ENCODE results near the gene DDX11. TPM values are rescaled to one million over a fixed set of nuclear protein-coding genes. Genes with fewer than 3 reads are reported as not detected.
A peak's percentile ranks its signal among the peaks of the same experiment; 100 is the strongest.

DDX11 gene
- total and polyA plus RNA-seq, 12 donors, result 4.9 to 49.1 (median 17.0) TPM

GRCh38 chr12:31029916-31030562 lies 43.6 kb upstream of the DDX11 start:
- peak; percentile 24 to 62 (median 47) for DNase-seq
- no peaks in the 10 kb centered on the region for H3K27me3 ChIP-seq
- TF ChIP-seq CTCF (IDR thresholded peaks at IDR 0.05) (no peak), POLR2A (IDR thresholded peaks at IDR 0.05) (no peak)
- peaks cover 0 to 9% of the 10 kb centered on the region in 2 donors for H3K4me1 ChIP-seq (replicated peaks in 1 of 2)
- intact Hi-C loops (cut with DNase I), result no loop called here
- no peaks in the 10 kb centered on the region for H3K9me3 ChIP-seq (replicated peaks in 1 of 3)
- peak overlapping the region in 1 of 5 donors; percentile 2 for H3K27ac ChIP-seq
- no peaks in the 10 kb centered on the region for H3K36me3 ChIP-seq (replicated peaks in 1 of 2)
- no peak overlapping the region for H3K4me3 ChIP-seq
- WGBS, 4 donors, result 36 to 43% (median 40%) methylated on average over 6 of the region's 6 CpGs

- no peak for TF ChIP-seq CTCF (IDR thresholded peaks at IDR 0.05)
- no peak for TF ChIP-seq POLR2A (IDR thresholded peaks at IDR 0.05)
- peaks cover 0 to 9% of the 10 kb centered on the region in 2 donors for H3K4me1 ChIP-seq (replicated peaks in 1 of 2)
- H3K36me3 ChIP-seq (replicated peaks in 1 of 2), result no peaks in the 10 kb centered on the region
- H3K27ac ChIP-seq, result no peak overlapping the region
- no peaks in the 10 kb centered on the region for H3K9me3 ChIP-seq (replicated peaks in 1 of 3)
- intact Hi-C loops (cut with DNase I), result no loop called here
- H3K4me3 ChIP-seq, result no peak overlapping the region
- WGBS, 4 donors, result 55 to 71% (median 63%) methylated on average over 4 of the region's 4 CpGs
- no peaks in the 10 kb centered on the region for H3K27me3 ChIP-seq
- no peak for DNase-seq
Observed at GRCh38 chr12:31031951-31032335, 41.7 kb upstream of the DDX11 start.

GRCh38 chr12:31033146-31033545 lies 40.5 kb upstream of the DDX11 start:
- Histone ChIP-seq H3K4me3 (no peak overlapping the region), H3K27ac (no peak overlapping the region), H3K9me3 (replicated peaks in 1 of 3) (no peaks in the 10 kb centered on the region), H3K36me3 (replicated peaks in 1 of 2) (no peaks in the 10 kb centered on the region), H3K4me1 (replicated peaks in 1 of 2) (peaks cover 0 to 9% of the 10 kb centered on the region in 2 donors), H3K27me3 (no peaks in the 10 kb centered on the region)
- TF ChIP-seq CTCF (IDR thresholded peaks at IDR 0.05), result no peak
- no peak for TF ChIP-seq POLR2A (IDR thresholded peaks at IDR 0.05)
- DNase-seq, result no peak
- WGBS, 4 donors, result 67 to 75% (median 69%) methylated on average over 3 of the region's 3 CpGs
- intact Hi-C loops (cut with DNase I), result no loop called here

GRCh38 chr12:31033681-31034080 lies 40.0 kb upstream of the DDX11 start:
- 79 to 90% (median 85%) methylated on average over 5 to 6 of the region's 6 CpGs for WGBS, 4 donors
- H3K9me3 ChIP-seq (replicated peaks in 1 of 3), result no peaks in the 10 kb centered on the region
- no peak overlapping the region for H3K27ac ChIP-seq
- no peak for DNase-seq
- H3K27me3 ChIP-seq, result no peaks in the 10 kb centered on the region
- peaks cover 0 to 9% of the 10 kb centered on the region in 2 donors for H3K4me1 ChIP-seq (replicated peaks in 1 of 2)
- no peak overlapping the region for H3K4me3 ChIP-seq
- TF ChIP-seq CTCF (IDR thresholded peaks at IDR 0.05) (no peak), POLR2A (IDR thresholded peaks at IDR 0.05) (no peak)
- no peaks in the 10 kb centered on the region for H3K36me3 ChIP-seq (replicated peaks in 1 of 2)
- intact Hi-C loops (cut with DNase I), result no loop called here
